IMR-90 (cell line): ENCODE measurements around the gene DPM1. TPM values are rescaled to one million over a fixed set of nuclear protein-coding genes. Genes with fewer than 3 reads are reported as not detected.

ENCODE experiments used
- ATAC-seq: fragments of 200-7000 bp; cut with Tn5 transposase; 2 replicates; pipeline ENCODE4 v1.9.1; 2020; ENCODE audit warnings: low read depth, mild to moderate bottlenecking, moderate library complexity
- BruUV-seq: library from RNA; stranded (reverse); fragments of 400-500 nt; replicated peaks from 2 replicates; lab custom pipeline; 2021; lab: Mats Ljungman, UMichigan
- CTCF ChIA-PET: fragments of 300-600 bp; formaldehyde crosslinking; extraction: SDS; loops from one replicate; lab custom pipeline; 2021; ENCODE audit warnings: antibody characterized with exemption; lab: Yijun Ruan, JAX
- POLR2A ChIA-PET: fragments of 300-600 bp; sonication (Branson Sonifier 250); formaldehyde crosslinking; loops from one replicate; lab custom pipeline; 2022; ENCODE audit warnings: antibody characterized with exemption; ENCODE audit not compliant: unreplicated experiment; lab: Charles Lee
- DNase-seq: peaks from one replicate; pipeline ENCODE4 v3.0.0; 2013
- H2AFZ ChIP-seq: replicated peaks from 2 replicates; pipeline ENCODE3; 2013; ENCODE audit warnings: low read length, mild to moderate bottlenecking; ENCODE audit not compliant: poor library complexity
- H2AK5ac ChIP-seq: 2 replicates; pipeline ENCODE4 v1.6.1; 2013; ENCODE audit warnings: low read depth, low read length, inconsistent platforms
- H2AK9ac ChIP-seq: replicated peaks from 2 replicates; pipeline ENCODE3; 2013; ENCODE audit warnings: mild to moderate bottlenecking, low read depth, low read length, moderate library complexity; ENCODE audit not compliant: poor library complexity
- H2BK120ac ChIP-seq: 2 replicates; pipeline ENCODE4 v1.6.1; 2013; ENCODE audit warnings: low read depth, low read length, inconsistent platforms
- H2BK15ac ChIP-seq: 3 replicates; pipeline ENCODE4 v1.6.1; 2013; ENCODE audit warnings: low read depth, low read length, inconsistent platforms
- H2BK20ac ChIP-seq: 2 replicates; pipeline ENCODE4 v1.6.1; 2013; ENCODE audit warnings: low read depth, mild to moderate bottlenecking, inconsistent platforms, low read length, moderate library complexity
- H2BK5ac ChIP-seq: 2 replicates; pipeline ENCODE4 v1.6.1; 2013; ENCODE audit warnings: mild to moderate bottlenecking, low read depth, low read length, inconsistent platforms; ENCODE audit not compliant: poor library complexity, severe bottlenecking
- H3K14ac ChIP-seq: replicated peaks from 2 replicates; pipeline ENCODE4 v1.6.1; 2013; ENCODE audit warnings: low read depth, low read length, inconsistent platforms
- H3K18ac ChIP-seq: 2 replicates; pipeline ENCODE4 v1.6.1; 2013; ENCODE audit warnings: low read depth, low read length, control low read depth
- H3K23ac ChIP-seq: 2 replicates; pipeline ENCODE4 v1.6.1; 2013; ENCODE audit warnings: low read depth, low read length, inconsistent platforms
- H3K27ac ChIP-seq: 2 replicates; pipeline ENCODE4 v1.5.1; 2013; ENCODE audit warnings: mild to moderate bottlenecking, control low read depth, low read length; ENCODE audit not compliant: insufficient read depth
- H3K27me3 ChIP-seq: 2 replicates; pipeline ENCODE4 v1.6.1; 2013; ENCODE audit warnings: low read length; ENCODE audit not compliant: control insufficient read depth, insufficient read depth
- H3K36me3 ChIP-seq: 2 replicates; pipeline ENCODE4 v1.6.1; 2013; ENCODE audit warnings: low read length, mixed read lengths; ENCODE audit not compliant: control insufficient read depth, insufficient read depth
- H3K4ac ChIP-seq: 2 replicates; pipeline ENCODE4 v1.6.1; 2013; ENCODE audit warnings: low read depth, low read length, inconsistent platforms
- H3K4me1 ChIP-seq: 2 replicates; pipeline ENCODE4 v1.6.1; 2013; ENCODE audit warnings: low read length, mixed read lengths; ENCODE audit not compliant: control insufficient read depth, insufficient read depth
- H3K4me2 ChIP-seq: 2 replicates; pipeline ENCODE4 v1.6.1; 2013; ENCODE audit warnings: low read depth, mild to moderate bottlenecking, control low read depth, low read length, moderate library complexity
- H3K4me3 ChIP-seq: 2 replicates; pipeline ENCODE4 v1.5.1; 2013; ENCODE audit warnings: low read depth, mild to moderate bottlenecking, control low read depth, low read length, moderate library complexity; ENCODE audit not compliant: insufficient read depth
- H3K56ac ChIP-seq: 2 replicates; pipeline ENCODE4 v1.6.1; 2013; ENCODE audit warnings: low read length, inconsistent platforms; ENCODE audit not compliant: insufficient read depth; ENCODE audit errors: extremely low read depth
- H3K79me1 ChIP-seq, 2 experiments: 2 replicates each; pipeline ENCODE4 v1.6.1; 2013; ENCODE audit warnings: low read length in 2 of 2, inconsistent platforms in 1 of 2, low read depth in 1 of 2
- H3K9ac ChIP-seq: 2 replicates; pipeline ENCODE4 v1.6.1; 2013; ENCODE audit warnings: low read depth, low read length, control low read depth
- H3K9me1 ChIP-seq: 2 replicates; pipeline ENCODE4 v1.6.1; 2013; ENCODE audit warnings: low read length, inconsistent platforms; ENCODE audit not compliant: insufficient read depth
- H3K9me3 ChIP-seq: 2 replicates; pipeline ENCODE4 v1.6.1; 2013; ENCODE audit warnings: low read length; ENCODE audit not compliant: control insufficient read depth, insufficient read depth
- H4K20me1 ChIP-seq: 2 replicates; pipeline ENCODE4 v1.6.1; 2013; ENCODE audit warnings: low read length, inconsistent platforms; ENCODE audit not compliant: insufficient read depth
- H4K5ac ChIP-seq: 2 replicates; pipeline ENCODE4 v1.6.1; 2013; ENCODE audit warnings: mild to moderate bottlenecking, low read depth, low read length, control low read depth
- H4K8ac ChIP-seq, 2 experiments: 2 replicates each; pipeline ENCODE4 v1.6.1; 2013; ENCODE audit warnings: low read depth in 2 of 2, low read length in 2 of 2, control low read depth in 1 of 2, inconsistent platforms in 1 of 2
- H4K91ac ChIP-seq: 2 replicates; pipeline ENCODE4 v1.6.1; 2013; ENCODE audit warnings: low read depth, low read length, inconsistent platforms; ENCODE audit not compliant: insufficient read depth
- FOS ChIP-seq: fragments of 150-350 bp; IDR thresholded peaks from 2 replicates; pipeline ENCODE4 v1.6.1; 2016; ENCODE audit warnings: low read depth, low read length
- MAZ ChIP-seq: IDR thresholded peaks from 2 replicates; pipeline ENCODE4 v1.6.1; 2012; ENCODE audit warnings: low read depth, mild to moderate bottlenecking, low read length, improper control_type of control experiment, moderate library complexity, borderline replicate concordance
- RAD21 ChIP-seq: IDR thresholded peaks from 2 replicates; pipeline ENCODE4 v1.6.1; 2012; ENCODE audit warnings: low read length, improper control_type of control experiment
- RCOR1 ChIP-seq: IDR thresholded peaks from 2 replicates; pipeline ENCODE4 v1.6.1; 2012; ENCODE audit warnings: mild to moderate bottlenecking, low read length, improper control_type of control experiment; ENCODE audit not compliant: insufficient replicate concordance
- WGBS, 2 experiments: methylation state at CpG; one replicate each; pipeline versions ENCODE4 v1.1.5 to v1.1.7; 2013; ENCODE audit warnings: missing lambda C conversion rate in 2 of 2; ENCODE audit not compliant: insufficient read length in 1 of 2; ENCODE audit errors: extremely low coverage in 2 of 2; 5-methylcytosine and 5-hydroxymethylcytosine counted together
- dilution Hi-C: fragments of 300-500 bp; cut with HindIII; formaldehyde crosslinking; loops from one replicate; pipeline ENCODE4 v1.14.3; 2018; ENCODE audit warnings: low sequenced_read_pairs; ENCODE audit not compliant: unreplicated experiment
- in situ Hi-C: fragments of 300-500 bp; cut with MboI; formaldehyde crosslinking; loops from 3 replicates; pipeline ENCODE4 v1.14.3; 2019; ENCODE audit warnings: low sequenced_read_pairs, inconsistent platforms, mixed read lengths
- intact Hi-C: fragments of 100-400 bp; cut with micrococcal nuclease; formaldehyde crosslinking; loops from 2 replicates; pipeline ENCODE4 v1.10.0; 2022
- polyA plus RNA-seq, 3 experiments: library from polyadenylated mRNA; depleted of rRNA; stranded (reverse); fragments of >200 nt; gene quantifications; 2 replicates each; pipeline ENCODE4 v1.2.3, GENCODE V29; 2012; ENCODE audit warnings: low replicate concordance in 1 of 3
- total RNA-seq: library from RNA; depleted of rRNA; stranded (reverse); fragments of >200 nt; gene quantifications from 2 replicates; pipeline ENCODE4 v1.2.3, GENCODE V29; 2012

The DPM1 gene
- total and polyA plus RNA-seq, 2 of the 4 experiments (the other 2 are of a cell fraction) = 59.1 to 89.1 TPM

- no peak overlapping the region for H3K18ac ChIP-seq
- intact Hi-C loops = no loop called here
- WGBS, 2 experiments = 100% methylated on average over 1 of the region's 3 CpGs; no CpG with 5 or more reads in 1 of the 2 experiments
- H3K9ac ChIP-seq = no peak overlapping the region
- no peak overlapping the region for H4K8ac ChIP-seq
- POLR2A ChIA-PET = no interaction called here
- no peak overlapping the region for H3K27ac ChIP-seq
- H2AFZ ChIP-seq = no peak overlapping the region
- H4K91ac ChIP-seq = no peak overlapping the region
- no peak overlapping the region for H3K4me3 ChIP-seq
- no peaks in the 10 kb centered on the region for H3K27me3 ChIP-seq
- H3K56ac ChIP-seq = no peak overlapping the region
- no peak overlapping the region for H3K4me2 ChIP-seq
- TF ChIP-seq MAZ (peak; percentile 42), FOS (no peak), RCOR1 (no peak), RAD21 (no peak)
- peaks cover 31% of the 10 kb centered on the region for H3K4me1 ChIP-seq
- H2BK15ac ChIP-seq = no peak overlapping the region
- no peak overlapping the region for H2BK5ac ChIP-seq
- peaks cover 7 to 69% of the 10 kb centered on the region in 2 experiments; a peak in 2 of 4 replicates for H3K79me1 ChIP-seq
- H4K20me1 ChIP-seq = peaks cover 96% of the 10 kb centered on the region
- H3K23ac ChIP-seq = no peak overlapping the region
- peak; percentile 49 for DNase-seq
- ATAC-seq = no peak
- no peak overlapping the region for H2BK20ac ChIP-seq
- no peaks in the 10 kb centered on the region for H3K9me3 ChIP-seq
- BruUV-seq = no TSS peak
- H4K5ac ChIP-seq = no peak overlapping the region
- H3K36me3 ChIP-seq = 0 out of 2 replicates have a peak, but pooled peaks cover 2% of the 10 kb centered on the region
- CTCF ChIA-PET = interaction anchor here (0.6 to 1.7 kb wide), 6 partner anchors 13 to 472 kb away, joined by 3 to 6 read pairs (median 4); no protein-coding TSS in a partner anchor
- H3K9me1 ChIP-seq = peaks cover 27% of the 10 kb centered on the region
- no peak overlapping the region for H2BK120ac ChIP-seq
- H3K14ac ChIP-seq = no peak overlapping the region
- no peak overlapping the region for H2AK5ac ChIP-seq
- no peak overlapping the region for H3K4ac ChIP-seq
- no peak overlapping the region for H2AK9ac ChIP-seq
- dilution Hi-C loops = loop anchor here (25.0 kb wide), 1 partner anchor 103 kb away; no protein-coding TSS in a partner anchor
- in situ Hi-C loops = no loop called here
Measured at GRCh38 chr20:50915424-50915823, 42.9 kb downstream of the DPM1 start.
